IPS DF 19.7 (cell line): ENCODE measurements around the gene CIB2.

ENCODE experiments used
- DNase-seq: peaks from one replicate; pipeline ENCODE4 v3.0.0-alpha.2; 2013; ENCODE audit warnings: low read depth, low spot score

Gene CIB2

GRCh38 chr15:78083687-78084448 is 47.4 kb downstream of the CIB2 start:
- DNase-seq: no peak

- no peak for DNase-seq
Measured at GRCh38 chr15:78083186-78083585, 48.1 kb downstream of the CIB2 start.

GRCh38 chr15:78082743-78083110 is 48.5 kb downstream of the CIB2 start:
- no peak for DNase-seq

GRCh38 chr15:78082106-78082742 is 49.0 kb downstream of the CIB2 start:
- no peak for DNase-seq

DNA sequence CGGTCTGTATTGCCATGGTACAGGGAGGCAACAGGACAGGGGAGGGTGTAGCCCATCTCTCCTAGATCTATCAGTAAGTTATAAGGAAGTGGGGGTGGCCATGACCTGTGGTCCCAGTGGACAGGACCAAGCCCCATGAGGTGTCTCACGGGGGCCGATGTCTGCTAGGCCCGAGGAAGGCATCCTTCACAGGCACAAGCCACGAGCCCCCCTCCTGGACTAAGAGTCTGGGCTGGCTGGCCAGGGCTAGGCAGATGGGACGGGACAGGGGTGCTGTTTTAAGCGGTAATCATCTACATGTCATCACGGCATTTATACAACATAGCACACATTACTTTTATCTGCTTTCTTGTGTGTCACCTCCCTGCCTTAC is 51.2 kb downstream of the CIB2 start:
- DNase-seq: no peak

DNA sequence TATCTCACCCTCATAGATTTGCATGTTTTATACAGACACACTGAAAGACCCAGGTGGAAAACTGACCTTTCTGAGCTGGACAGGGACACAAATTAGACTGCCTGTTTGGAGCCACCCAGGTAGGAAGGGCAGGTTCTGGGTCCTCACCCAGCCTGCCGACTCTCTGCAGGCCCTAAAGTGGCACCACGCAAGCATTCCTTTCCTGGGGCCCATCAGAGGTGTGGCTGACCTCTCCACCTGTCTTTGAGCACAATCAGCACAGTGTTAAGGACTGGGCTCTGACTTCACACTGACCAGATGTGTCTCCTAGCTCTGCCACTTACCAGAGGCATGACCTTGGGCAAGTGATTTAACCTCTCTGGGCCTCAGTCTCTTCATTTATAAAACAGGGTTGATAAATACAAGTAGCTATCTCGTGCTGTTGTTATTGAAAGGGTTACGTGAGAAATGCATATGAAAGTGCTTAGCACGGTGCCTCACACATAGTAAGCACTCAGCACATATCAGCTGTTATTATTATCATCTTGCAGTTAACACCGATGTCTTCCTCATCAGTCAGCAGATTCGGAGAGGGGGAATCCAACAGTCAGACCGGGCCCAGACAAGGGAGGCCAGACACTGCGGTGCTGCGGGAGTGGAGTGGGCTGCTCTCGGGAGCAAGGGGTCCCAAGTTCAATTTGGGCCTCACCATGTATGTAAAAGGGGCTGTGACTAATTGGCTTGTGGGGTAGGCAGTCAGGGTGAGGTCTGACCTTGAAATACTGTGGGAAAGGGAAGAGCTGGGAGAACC is 51.8 kb downstream of the CIB2 start:
- no peak for DNase-seq

DNA sequence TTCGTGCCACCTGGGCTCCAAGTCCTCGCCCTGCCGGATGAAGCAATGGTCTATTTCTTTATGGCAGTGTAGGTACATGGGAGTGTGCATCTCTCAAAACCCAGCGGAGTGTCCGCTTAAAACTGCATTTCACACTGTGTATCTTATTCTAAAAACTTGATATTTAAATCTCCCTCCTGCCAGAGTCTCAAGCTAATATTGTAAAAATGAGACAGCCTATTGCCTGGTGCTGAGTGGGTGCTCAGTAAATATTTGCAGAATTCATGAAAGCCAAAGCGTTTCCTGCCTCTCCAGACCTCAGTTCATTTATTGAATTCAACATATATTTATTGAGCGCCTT is 53.4 kb downstream of the CIB2 start:
- no peak for DNase-seq

- DNase-seq: no peak
Measured at GRCh38 chr15:78077053-78077870, 54.0 kb downstream of the CIB2 start, which contains the start of gene TBC1D2B. TBC1D2B (minus strand) TSS chr15:78077711; CDS start chr15:78077652, 59 bp downstream.

DNA sequence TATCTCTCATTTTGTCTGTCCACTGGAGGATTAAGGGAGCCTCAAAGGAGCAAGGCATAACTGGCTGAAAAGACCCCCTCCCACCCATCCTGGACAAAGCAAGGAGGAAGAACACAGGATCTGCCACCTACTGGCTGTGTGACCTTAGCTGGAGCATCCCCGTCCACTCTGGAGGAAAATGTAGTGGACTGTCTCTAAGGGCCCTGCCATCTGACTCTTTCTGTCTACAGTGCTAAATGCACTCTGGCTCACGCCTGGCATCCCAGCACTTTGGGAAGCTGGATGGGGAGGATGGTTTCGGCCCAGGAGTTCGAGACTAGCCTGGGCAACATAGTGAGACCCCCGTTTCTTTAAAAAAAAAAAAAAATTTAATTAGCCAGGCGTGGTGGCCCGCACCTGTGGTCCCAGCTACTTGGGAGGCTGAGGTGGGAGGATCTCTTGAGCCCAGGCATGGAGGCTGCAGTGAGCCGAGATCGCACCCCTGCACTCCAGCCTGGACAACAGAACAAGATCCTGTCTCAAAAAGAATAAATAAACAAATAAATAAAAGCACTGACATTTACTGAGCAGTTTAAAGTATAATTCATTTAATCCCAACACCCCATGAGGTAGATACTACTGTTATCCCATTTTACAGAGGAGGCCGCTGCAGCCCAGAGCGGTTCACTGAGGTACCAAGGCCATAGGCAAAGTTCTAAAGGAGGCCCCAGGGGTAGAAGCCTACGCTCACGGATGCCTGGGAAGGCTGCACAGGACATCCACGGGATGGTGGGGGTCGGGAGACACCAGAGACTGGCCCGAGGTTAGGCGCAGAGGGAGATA is 54.8 kb downstream of the CIB2 start:
- DNase-seq: no peak

GRCh38 chr15:78075490-78076230 is 55.6 kb downstream of the CIB2 start:
- peak; percentile 42 for DNase-seq

GRCh38 chr15:78073046-78073787 is 58.0 kb downstream of the CIB2 start:
- DNase-seq: no peak

- DNase-seq: no peak
Measured at GRCh38 chr15:78072080-78072892, 59.0 kb downstream of the CIB2 start.

- DNase-seq: no peak
Measured at GRCh38 chr15:78071383-78071782, 59.9 kb downstream of the CIB2 start.

- no peak for DNase-seq
Measured at GRCh38 chr15:78070049-78070700, 61.1 kb downstream of the CIB2 start.

- no peak for DNase-seq
Measured at GRCh38 chr15:78069462-78070029, 61.7 kb downstream of the CIB2 start.

DNA sequence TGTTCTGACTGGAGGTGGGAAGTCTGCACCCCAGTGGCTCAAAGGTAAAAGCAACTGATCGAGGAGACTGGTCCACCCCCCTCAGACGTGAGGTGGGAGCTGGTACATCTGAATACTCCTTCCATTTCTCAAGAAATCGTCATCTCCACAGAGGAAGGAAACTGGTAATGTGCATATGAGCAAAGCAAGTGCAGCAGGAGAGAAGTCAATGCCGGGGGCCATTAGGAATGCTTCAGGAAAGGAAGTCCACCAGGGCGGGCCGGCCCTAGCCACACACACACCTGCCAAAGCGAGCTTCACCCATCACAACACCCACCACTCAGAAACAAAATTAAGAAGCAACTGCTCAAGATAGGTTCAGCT is 62.2 kb downstream of the CIB2 start:
- DNase-seq: no peak

GRCh38 chr15:78067328-78068228 is 63.7 kb downstream of the CIB2 start:
- DNase-seq: no peak
